Iris pigment epithelial cell (primary cell): ENCODE results near the gene KRTAP10-7.
"Not testable (repeated sequence)": the region's sequence is repeated elsewhere in the genome, so short reads cannot be mapped to it uniquely, and the experiment has no call there.

Source experiments
- DNase-seq: peaks from one replicate; pipeline ENCODE4 v3.0.0-alpha.2; 2011; ENCODE audit warnings: low read depth

The KRTAP10-7 gene

DNA sequence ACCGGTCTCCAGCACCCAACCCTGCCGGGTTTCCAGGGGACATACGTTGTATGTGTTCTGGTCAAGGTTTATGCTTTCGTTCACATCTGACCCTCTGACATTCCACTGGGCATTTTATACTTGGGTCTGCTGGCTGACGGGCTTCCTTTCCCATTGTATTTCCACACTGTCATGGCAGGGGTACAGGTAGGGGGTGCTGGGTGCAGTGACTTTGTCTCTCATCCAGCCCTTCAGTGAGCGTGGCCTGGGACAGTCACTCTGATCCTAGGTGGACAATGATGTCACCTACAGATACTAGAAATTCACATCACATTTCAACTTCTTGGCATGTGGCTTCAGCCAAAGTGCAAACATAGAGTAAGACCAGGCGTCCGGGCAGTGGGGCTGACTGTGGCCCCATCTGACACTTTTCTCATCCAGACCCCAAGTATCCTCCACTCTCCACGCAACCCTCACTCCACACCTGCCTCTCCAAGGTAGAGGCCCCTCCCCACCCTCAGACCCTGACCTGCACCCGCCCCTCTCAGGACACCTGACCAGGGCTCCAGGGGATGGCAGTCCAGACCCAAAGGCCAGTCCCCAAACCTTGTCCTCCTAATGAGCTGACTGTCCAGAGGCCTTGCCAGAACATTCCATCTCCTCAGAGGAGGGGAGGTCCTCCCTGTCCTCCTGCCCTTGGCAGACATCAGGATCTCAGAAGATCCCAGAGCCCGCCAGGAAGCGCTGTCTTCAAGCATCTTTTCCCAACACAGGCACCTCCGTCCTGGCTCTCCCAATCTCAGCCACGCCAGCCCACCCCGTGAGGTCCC is 36.0 kb downstream of the KRTAP10-7 start:
- no peak for DNase-seq

DNA sequence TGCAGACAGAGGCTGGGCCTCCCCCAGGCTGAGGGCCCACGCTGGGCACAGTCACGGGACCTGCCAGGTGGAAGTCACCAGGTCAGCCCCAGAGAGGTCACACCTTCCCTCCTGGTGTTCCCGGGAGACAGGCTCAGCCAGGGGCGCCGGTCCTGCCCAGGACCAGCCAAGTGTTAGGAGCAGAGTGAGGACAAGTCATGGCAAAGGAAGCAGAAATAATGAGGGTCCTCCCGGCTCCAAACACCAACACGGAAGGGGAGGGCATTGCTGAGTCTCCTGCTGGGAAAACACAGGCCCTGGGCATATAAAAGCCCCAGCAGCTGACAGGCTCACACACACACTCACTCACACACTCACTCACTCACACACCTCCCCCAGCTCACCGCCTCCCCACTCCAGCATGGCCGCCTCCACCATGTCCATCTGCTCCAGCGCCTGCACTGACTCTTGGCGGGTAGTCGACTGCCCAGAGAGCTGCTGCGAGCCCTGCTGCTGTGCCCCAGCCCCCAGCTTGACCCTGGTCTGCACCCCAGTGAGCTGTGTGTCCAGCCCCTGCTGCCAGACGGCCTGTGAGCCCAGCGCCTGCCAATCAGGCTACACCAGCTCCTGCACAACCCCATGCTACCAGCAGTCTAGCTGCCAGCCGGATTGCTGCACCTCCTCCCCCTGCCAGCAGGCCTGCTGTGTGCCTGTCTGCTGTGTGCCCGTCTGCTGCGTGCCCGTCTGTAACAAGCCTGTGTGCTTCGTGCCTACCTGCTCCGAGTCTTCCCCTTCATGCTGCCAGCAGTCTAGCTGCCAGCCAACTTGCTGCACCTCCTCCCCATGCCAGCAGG is 36.8 kb downstream of the KRTAP10-7 start, which contains the start of gene KRTAP10-10:
Gene KRTAP10-10 (plus strand): TSS at position 339 of the 833 bp plus-strand sequence. CDS start 62 bp downstream, at position 401.
- no peak for DNase-seq

DNA sequence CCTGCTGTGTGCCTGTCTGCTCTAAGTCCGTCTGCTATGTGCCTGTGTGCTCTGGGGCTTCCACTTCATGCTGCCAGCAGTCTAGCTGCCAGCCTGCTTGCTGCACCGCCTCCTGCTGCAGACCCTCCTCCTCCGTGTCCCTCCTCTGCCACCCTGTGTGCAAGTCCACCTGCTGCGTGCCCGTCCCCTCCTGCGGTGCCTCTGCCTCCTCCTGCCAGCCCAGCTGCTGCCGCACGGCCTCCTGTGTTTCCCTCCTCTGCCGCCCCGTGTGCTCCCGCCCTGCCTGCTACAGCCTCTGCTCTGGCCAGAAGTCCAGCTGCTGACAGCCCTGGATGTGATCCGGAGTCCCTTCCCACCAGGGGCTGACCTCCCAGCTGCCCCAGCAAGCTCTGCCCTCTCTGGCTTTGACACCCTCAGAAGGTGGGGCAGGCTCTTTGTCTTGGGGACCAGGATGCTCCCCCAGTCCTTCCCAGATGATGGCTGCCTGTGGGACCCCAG is 37.5 kb downstream of the KRTAP10-7 start:
- not testable (repeated sequence) for DNase-seq

DNA sequence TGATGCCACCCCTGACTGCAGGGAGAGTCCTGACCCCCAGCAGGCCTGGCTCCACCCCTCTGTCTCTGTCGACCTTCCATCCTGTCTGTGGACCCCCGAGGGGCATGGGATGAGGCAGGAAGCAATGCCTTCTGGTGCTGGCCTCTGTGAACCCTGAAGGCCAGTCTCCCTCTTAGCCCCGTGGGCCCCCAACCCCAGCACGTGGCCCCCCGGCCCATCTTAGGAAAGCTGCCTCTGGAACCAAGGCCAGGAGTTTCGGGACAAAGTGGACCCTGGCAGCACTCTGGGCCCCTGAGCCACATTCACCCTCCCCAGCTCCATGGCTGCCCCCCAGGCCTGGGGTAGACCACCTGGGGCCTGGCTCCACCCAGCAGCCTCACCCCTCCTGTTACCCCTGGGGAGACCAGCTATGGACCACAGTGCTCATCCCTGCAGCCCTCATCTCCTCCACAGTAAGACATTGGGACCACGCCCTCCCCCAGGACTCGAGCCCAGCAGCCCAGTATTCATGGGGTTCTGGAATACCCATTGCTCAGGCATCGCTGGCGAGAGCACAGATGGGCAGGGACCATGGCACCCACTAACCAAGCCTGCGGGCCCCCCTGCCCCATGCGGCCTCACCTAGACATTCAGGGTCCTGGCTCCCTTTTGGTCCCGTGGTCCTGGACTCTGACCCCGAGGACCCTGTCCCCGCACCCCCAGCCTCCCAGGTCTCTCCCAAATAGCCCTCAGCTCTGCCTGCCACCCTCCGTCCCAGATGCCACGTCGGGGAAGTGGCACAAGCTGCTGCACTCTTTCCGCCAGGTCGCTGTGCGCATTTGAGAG is 38.3 kb downstream of the KRTAP10-7 start:
- not testable (repeated sequence) for DNase-seq

DNA sequence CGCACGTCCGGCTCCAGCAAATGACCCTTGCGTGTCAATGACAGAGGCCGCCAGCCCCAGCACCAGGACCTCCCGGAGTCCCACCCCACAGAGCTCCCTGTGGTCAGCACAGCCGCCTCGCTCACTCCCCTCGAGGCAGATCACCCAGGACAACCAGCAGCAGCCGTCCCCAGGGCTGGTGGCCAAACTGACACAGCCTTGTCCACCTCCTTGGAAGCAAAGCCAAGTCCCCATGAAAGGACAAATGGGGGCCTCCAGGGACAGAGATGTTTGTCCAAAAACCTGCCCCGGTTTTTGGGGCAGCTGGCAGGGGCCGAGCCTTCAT is 38.9 kb downstream of the KRTAP10-7 start:
- DNase-seq = no peak

DNA sequence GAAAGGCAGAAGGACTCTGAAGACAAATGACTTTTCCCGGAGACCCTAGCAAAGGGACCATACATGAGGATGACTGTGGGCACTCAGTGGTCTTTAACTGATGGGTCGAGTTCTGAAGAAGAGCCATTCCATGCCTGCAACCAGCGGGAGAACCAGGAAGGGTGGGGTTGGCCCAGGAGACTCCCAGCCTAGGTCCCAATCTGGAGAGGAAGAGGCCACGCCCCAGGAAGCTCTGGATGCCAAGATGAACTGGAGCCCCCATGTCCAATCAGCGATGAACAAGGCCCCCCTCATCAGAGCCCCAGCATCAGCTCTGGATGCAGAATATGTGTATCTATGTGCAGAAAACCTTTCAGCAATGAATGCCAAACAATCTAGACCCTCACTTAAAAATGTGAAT is 40.4 kb downstream of the KRTAP10-7 start:
- DNase-seq = no peak

DNA sequence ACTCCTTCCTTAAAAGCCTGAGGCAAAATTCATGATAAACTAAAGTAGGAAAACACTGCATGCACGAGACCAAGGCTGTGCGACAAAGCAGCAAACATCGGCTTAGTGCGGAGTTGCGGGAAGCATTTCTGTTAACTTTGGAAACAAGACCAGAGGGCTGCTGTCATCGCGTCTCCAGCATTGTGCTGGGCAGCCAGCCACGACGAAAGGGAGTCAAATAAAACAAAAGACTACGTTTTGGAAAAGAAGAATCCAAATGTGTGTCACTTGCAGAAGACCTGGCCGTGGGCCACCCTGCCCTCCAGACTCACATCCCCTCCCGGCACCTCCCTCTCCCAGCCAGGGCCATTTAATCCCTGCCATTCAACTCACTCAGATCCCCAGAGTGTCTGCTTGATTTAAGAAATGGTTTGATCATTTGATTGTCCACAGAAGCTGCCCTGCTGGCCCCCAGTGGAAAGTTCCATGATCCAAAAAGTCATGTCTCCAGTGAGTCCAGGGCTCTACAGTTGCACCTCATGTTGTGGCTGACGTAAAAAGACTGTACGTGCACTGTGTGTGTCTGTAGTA is 43.4 kb downstream of the KRTAP10-7 start:
- DNase-seq = no peak

DNA sequence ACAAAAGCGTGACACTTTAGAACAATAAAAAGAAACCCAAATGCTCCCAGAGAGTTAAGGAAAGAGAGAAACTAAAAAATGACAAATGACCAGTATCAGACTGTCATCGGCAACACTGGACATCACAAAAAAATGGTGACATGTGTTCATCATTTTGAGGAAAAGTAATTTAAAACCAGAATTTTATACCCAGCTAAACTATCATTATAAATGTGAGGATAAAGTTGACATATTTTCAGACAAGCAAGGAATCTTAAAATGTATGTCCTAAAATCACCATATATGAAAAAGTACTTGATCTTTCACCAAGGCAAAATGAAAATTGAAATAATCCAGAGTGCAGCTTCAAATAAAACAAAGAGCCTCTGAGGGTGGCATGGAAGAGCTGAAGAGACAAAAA is 44.5 kb downstream of the KRTAP10-7 start:
- DNase-seq = no peak

DNA sequence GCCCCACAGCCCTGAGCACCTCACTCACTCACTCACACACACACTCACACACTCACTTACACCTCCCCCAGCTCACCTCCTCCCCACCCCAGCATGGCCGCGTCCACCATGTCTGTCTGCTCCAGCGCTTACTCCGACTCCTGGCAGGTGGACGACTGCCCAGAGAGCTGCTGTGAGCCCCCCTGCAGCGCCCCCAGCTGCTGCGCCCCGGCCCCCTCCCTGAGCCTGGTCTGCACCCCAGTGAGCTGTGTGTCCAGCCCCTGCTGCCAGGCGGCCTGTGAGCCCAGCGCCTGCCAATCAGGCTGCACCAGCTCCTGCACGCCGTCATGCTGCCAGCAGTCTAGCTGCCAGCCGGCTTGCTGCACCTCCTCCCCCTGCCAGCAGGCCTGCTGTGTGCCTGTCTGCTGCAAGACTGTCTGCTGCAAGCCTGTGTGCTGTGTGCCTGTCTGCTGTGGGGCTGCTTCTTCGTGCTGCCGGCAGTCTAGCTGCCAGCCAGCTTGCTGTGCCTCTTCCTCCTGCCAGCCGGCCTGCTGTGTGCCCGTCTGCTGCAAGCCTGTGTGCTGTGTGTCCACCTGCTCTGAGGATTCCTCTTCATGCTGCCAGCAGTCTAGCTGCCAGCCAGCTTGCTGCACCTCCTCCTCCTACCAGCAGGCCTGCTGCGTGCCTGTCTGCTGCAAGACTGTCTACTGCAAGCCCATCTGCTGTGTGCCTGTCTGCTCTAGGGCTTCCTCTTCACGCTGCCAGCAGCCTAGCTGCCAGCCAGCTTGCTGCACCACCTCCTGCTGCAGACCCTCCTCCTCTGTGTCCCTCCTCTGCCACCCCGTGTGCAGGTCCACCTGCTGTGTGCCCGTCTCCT is 46.2 kb downstream of the KRTAP10-7 start, which contains the start of gene KRTAP10-11:
Gene KRTAP10-11 (plus strand): TSS at position 49 of the 856 bp plus-strand sequence. CDS start 45 bp downstream, at position 94.
- not testable (repeated sequence) for DNase-seq

DNA sequence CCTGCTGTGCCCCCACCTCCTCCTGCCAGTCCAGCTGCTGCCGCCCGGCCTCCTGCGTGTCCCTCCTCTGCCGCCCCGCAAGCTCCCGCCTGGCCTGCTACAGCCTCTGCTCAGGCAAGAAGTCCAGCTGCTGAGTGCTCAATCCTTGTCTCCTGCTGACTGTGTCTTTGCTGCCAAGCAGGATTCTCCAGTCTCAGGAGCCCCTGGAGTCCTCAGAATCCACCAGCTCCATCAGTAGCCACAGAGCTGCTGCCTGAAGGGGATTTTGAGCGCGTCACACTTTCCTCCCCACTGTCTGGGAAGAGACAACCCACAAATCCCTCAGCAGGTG is 46.8 kb downstream of the KRTAP10-7 start:
- DNase-seq = no peak

DNA sequence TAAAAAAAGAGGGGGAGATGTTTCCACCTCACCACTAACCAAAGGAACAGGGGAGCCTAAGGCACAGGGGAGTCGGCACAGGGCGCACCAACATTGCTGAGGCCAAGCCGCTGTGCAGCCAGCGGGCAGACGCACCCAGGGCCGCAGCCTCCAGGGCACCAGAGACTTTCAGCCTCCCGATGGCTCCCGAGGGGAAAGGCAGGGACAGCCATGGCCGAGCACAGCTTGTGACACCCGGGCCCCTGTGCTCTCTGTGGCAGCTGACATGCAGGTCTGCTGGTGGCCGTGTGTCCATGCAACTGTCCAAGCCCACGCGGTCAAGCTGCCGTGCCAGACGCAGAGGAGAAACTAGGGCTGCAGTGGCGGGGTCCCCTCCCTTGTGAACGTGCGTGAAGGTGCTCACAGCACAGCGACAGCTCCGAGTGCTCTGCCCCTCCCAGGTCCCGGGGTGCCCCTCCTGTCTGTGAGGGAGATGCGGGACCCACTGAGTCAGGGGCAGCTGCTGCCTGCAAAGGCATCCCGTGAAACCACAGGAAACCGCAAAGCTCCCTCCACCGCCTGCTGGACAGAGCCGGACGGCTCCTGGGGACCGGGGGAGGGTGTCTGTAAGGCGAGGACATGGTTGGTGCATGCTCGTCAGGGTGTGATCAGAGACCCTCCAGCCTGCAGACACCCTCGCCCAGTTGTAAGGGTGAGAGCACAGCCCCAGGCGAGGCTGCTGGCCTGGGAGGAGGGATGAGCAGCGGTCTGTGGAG is 48.3 kb downstream of the KRTAP10-7 start:
- DNase-seq = no peak

DNA sequence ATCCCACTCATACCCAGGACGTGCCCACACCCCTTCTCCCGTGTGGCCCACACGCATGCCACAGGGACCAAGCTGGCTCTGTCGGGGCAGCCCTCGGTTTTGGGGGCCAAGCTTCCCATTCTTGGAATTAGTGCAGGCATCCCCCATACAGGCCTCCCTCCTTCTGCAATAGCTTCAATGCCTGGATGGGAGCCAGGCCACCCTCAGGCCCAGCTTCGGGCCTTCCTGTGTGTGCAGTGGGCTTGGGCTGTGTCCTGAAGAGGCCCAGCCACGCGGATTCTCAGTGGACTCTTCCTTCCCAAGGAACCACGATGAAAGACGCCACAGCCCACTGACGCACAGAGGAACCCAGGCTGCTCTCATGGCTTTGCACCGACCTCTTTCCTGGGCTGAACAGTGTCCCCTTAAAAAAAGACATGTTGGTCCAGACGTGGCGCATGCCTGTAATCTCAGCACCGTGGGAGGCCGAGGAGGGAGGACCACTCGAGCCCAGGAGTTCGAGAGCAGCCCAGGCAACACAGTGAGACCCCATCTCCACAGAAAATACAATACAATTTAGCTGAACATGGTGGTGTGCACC is 49.2 kb downstream of the KRTAP10-7 start:
- DNase-seq = no peak

DNA sequence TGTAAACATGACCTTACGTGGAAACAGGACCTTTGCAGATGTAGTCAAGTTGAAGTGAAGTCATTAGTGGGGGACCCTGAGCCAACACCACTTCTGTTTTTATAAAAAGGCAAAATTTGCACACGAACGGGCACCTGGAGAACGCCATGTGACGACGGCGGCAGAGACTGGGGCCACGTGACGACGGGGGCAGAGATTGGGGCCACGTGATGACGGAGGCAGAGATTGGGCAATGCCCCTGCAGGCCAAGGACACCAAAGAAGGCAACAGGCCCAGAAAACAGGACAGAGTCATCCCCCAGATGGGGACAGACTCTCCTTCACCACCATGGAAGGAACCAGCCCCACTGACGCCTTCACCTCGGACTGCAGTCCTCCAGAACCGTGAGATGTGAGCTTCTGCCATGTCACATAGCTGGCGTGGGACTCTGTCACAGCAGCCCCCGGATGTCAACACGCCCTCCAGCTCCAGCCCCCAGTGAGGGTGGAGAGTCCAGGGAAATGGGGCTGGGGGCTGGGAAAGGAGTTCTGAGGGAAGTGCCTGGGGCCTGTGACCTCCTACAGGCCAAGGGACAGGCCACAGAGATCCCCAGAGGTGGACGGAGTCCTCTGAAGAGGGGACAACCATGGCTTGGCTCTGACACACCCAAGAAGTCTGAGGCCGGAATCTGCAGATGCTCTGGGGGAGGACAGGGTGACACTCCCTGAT is 50.0 kb downstream of the KRTAP10-7 start:
- no peak for DNase-seq

DNA sequence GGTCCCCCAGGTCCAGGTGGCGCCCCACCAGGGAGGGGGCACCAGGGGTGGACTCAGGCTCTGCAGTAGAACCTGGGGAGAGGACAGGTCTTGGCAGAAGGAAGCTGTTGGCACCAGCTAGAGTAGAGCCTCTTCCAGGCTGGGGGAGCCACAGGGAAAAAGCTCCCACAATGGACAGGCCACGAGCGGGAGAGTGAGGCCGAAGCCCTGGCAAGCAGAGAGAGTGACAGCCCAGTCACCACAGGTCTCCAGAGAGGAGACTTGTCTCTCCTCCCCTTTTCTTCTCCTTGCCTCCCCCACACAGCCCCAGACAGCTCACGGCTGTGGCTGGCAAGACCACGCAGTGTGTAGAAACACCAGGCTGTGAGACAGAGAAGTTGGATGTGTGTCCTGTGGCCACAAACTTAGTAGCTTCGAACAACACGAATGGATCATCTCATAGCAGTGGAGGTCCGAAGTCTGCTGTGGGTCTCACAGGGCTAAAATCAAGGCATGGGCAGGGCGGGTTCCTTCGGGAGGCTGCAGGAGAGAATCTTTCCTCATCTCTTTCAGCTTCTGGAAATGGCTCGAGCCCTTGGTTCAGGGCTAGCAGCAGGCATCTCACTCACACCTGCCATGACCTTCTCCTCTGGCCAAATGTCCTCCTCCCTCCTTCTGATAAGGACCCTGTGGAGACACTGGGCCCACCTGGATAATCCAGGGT is 50.7 kb downstream of the KRTAP10-7 start:
- DNase-seq = no peak
